Mesodermal cell (in vitro differentiated cells): ENCODE results near the gene ZWILCH.

ENCODE experiments used
- H3K27ac ChIP-seq: 2 replicates; pipeline ENCODE4 v1.7.0; 2013; ENCODE audit warnings: mild to moderate bottlenecking, low read depth, low read length, moderate library complexity; ENCODE audit not compliant: severe bottlenecking
- H3K36me3 ChIP-seq: 2 replicates; pipeline ENCODE4 v1.7.1; 2013; ENCODE audit warnings: mild to moderate bottlenecking, low read length, moderate library complexity; ENCODE audit not compliant: control insufficient read depth, insufficient read depth
- H3K4me1 ChIP-seq: one replicate; pipeline ENCODE4 v1.7.1; 2013; ENCODE audit warnings: mild to moderate bottlenecking, low read length; ENCODE audit not compliant: insufficient read depth, control insufficient read depth, poor library complexity, severe bottlenecking
- H3K4me3 ChIP-seq: 2 replicates; pipeline ENCODE4 v1.7.0; 2013; ENCODE audit warnings: low read length, control low read depth, mild to moderate bottlenecking; ENCODE audit not compliant: insufficient read depth, poor library complexity, severe bottlenecking; ENCODE audit errors: extremely low read depth
- H3K9me3 ChIP-seq: 2 replicates; pipeline ENCODE4 v1.7.1; 2013; ENCODE audit warnings: mild to moderate bottlenecking, low read length, moderate library complexity; ENCODE audit not compliant: control insufficient read depth
- WGBS, 2 experiments: methylation state at CpG; one replicate each; pipeline ENCODE4 v1.1.5; 2013; ENCODE audit warnings: missing lambda C conversion rate in 2 of 2; ENCODE audit not compliant: insufficient coverage in 2 of 2; 5-methylcytosine and 5-hydroxymethylcytosine counted together

ZWILCH gene

GRCh38 chr15:66566963-66567531, 61.9 kb downstream of the ZWILCH start:
- Histone ChIP-seq H3K9me3 (no peaks in the 10 kb centered on the region), H3K4me3 (no peak overlapping the region), H3K36me3 (no peaks in the 10 kb centered on the region), H3K27ac (no peak overlapping the region), H3K4me1 (peaks cover 15% of the 10 kb centered on the region)
- 48 to 68% methylated on average over 7 to 11 of the region's 15 CpGs for WGBS, 2 experiments

- no peak overlapping the region for H3K27ac ChIP-seq
- H3K9me3 ChIP-seq, result no peaks in the 10 kb centered on the region
- WGBS, 2 experiments, result 91 to 100% methylated on average over 2 to 7 of the region's 7 CpGs
- H3K36me3 ChIP-seq, result no peaks in the 10 kb centered on the region
- peaks cover 15% of the 10 kb centered on the region for H3K4me1 ChIP-seq
- H3K4me3 ChIP-seq, result no peak overlapping the region
These were observed 62.8 kb downstream of the ZWILCH start for GRCh38 chr15:66567897-66568296.

- WGBS, 2 experiments, result 88 to 98% methylated on average over 6 to 8 of the region's 9 CpGs
- H3K36me3 ChIP-seq, result no peaks in the 10 kb centered on the region
- peaks cover 17% of the 10 kb centered on the region for H3K4me1 ChIP-seq
- no peak overlapping the region for H3K27ac ChIP-seq
- H3K4me3 ChIP-seq, result no peak overlapping the region
- no peaks in the 10 kb centered on the region for H3K9me3 ChIP-seq
These were observed 64.5 kb downstream of the ZWILCH start for GRCh38 chr15:66569461-66570137.

- H3K9me3 ChIP-seq, result no peaks in the 10 kb centered on the region
- 86 to 89% methylated on average over 3 of the region's 3 CpGs for WGBS, 2 experiments
- H3K4me3 ChIP-seq, result no peak overlapping the region
- peaks cover 12% of the 10 kb centered on the region for H3K4me1 ChIP-seq
- H3K27ac ChIP-seq, result no peak overlapping the region
- no peaks in the 10 kb centered on the region for H3K36me3 ChIP-seq
These were observed 65.2 kb downstream of the ZWILCH start for GRCh38 chr15:66570327-66570726.

- no peak overlapping the region for H3K4me3 ChIP-seq
- 89 to 93% methylated on average over 3 to 4 of the region's 6 CpGs for WGBS, 2 experiments
These were observed 65.8 kb downstream of the ZWILCH start for GRCh38 chr15:66570842-66571478.

GRCh38 chr15:66572146-66572545, 67.0 kb downstream of the ZWILCH start:
- H3K4me1 ChIP-seq, result peaks cover 4% of the 10 kb centered on the region
- no peak overlapping the region for H3K4me3 ChIP-seq
- H3K9me3 ChIP-seq, result no peaks in the 10 kb centered on the region
- no peaks in the 10 kb centered on the region for H3K36me3 ChIP-seq
- H3K27ac ChIP-seq, result no peak overlapping the region
- WGBS, 2 experiments, result 73 to 82% methylated on average over 4 of the region's 4 CpGs

More at GRCh38 chr15:66570842-66571478, 65.8 kb downstream of the ZWILCH start:
- Histone ChIP-seq H3K9me3 (no peaks in the 10 kb centered on the region), H3K4me1 (peaks cover 8% of the 10 kb centered on the region), H3K36me3 (no peaks in the 10 kb centered on the region), H3K27ac (no peak overlapping the region)

- H3K4me1 ChIP-seq, result peaks cover 8% of the 10 kb centered on the region
- no peak overlapping the region for H3K27ac ChIP-seq
- 96% methylated on average over 3 to 4 of the region's 7 CpGs for WGBS, 2 experiments
These were observed 68.2 kb downstream of the ZWILCH start for GRCh38 chr15:66573348-66573718.

GRCh38 chr15:66573719-66574595, 68.8 kb downstream of the ZWILCH start:
- Histone ChIP-seq H3K36me3 (no peaks in the 10 kb centered on the region), H3K4me1 (peaks cover 8% of the 10 kb centered on the region), H3K9me3 (peaks cover 5% of the 10 kb centered on the region), H3K4me3 (no peak overlapping the region), H3K27ac (no peak overlapping the region)
- WGBS, 2 experiments, result 90 to 96% methylated on average over 4 of the region's 10 CpGs

More at GRCh38 chr15:66573348-66573718, 68.2 kb downstream of the ZWILCH start:
- Histone ChIP-seq H3K9me3 (peaks cover under 1% of the 10 kb centered on the region), H3K36me3 (no peaks in the 10 kb centered on the region), H3K4me3 (no peak overlapping the region)

GRCh38 chr15:66574596-66574950, 69.4 kb downstream of the ZWILCH start:
- H3K4me3 ChIP-seq, result no peak overlapping the region
- H3K9me3 ChIP-seq, result peaks cover 5% of the 10 kb centered on the region
- H3K36me3 ChIP-seq, result no peaks in the 10 kb centered on the region
- H3K27ac ChIP-seq, result no peak overlapping the region
- WGBS, 2 experiments, result 100% methylated on average over 1 of the region's 2 CpGs; no CpG with 5 or more reads in 1 of the 2 experiments
- H3K4me1 ChIP-seq, result peaks cover 8% of the 10 kb centered on the region

- Histone ChIP-seq H3K27ac (peak overlapping the region; percentile 23), H3K9me3 (peaks cover 5% of the 10 kb centered on the region), H3K4me3 (no peak overlapping the region), H3K36me3 (no peaks in the 10 kb centered on the region), H3K4me1 (peaks cover 19% of the 10 kb centered on the region)
- 70 to 77% methylated on average over 9 to 10 of the region's 10 CpGs for WGBS, 2 experiments
These were observed 73.3 kb downstream of the ZWILCH start for GRCh38 chr15:66578286-66578875.
